T-helper 2 cell treated with Interferon-gamma antibody and Interleukin-4, amounts not matched to agents 5 μg/mL and 100 μg/mL, for 36 hours (primary cell): ENCODE measurements around the gene SALL1.

Experiments
- DNase-seq: peaks from one replicate; pipeline ENCODE4 v3.0.0; 2021; ENCODE audit warnings: low spot score
- H3K27ac Mint-ChIP-seq: one replicate; pipeline ENCODE4 v1.8.0; 2021; ENCODE audit warnings: mild to moderate bottlenecking, mixed read lengths
- H3K27me3 Mint-ChIP-seq: one replicate; pipeline ENCODE4 v1.8.0; 2021; ENCODE audit warnings: low read depth, mixed read lengths
- H3K36me3 Mint-ChIP-seq: one replicate; pipeline ENCODE4 v1.8.0; 2021; ENCODE audit warnings: low read depth, mixed read lengths
- H3K4me1 Mint-ChIP-seq: one replicate; pipeline ENCODE4 v1.8.0; 2021; ENCODE audit warnings: low read depth, mixed read lengths
- H3K4me3 Mint-ChIP-seq: one replicate; pipeline ENCODE4 v1.8.0; 2022; ENCODE audit warnings: mild to moderate bottlenecking, moderate library complexity, mixed read lengths
- H3K9me3 Mint-ChIP-seq: one replicate; pipeline ENCODE4 v1.8.0; 2021; ENCODE audit warnings: mixed read lengths

The SALL1 gene

GRCh38 chr16:51152691-51153576 is 1.9 kb upstream of the SALL1 start:
- Mint-ChIP-seq H3K36me3 (peaks cover 3% of the 10 kb centered on the region), H3K9me3 (no peaks in the 10 kb centered on the region), H3K4me3 (no peak overlapping the region), H3K4me1 (peaks cover 3% of the 10 kb centered on the region), H3K27me3 (peaks cover 72% of the 10 kb centered on the region), H3K27ac (peak overlapping the region; percentile 65)
- no peak for DNase-seq

DNA sequence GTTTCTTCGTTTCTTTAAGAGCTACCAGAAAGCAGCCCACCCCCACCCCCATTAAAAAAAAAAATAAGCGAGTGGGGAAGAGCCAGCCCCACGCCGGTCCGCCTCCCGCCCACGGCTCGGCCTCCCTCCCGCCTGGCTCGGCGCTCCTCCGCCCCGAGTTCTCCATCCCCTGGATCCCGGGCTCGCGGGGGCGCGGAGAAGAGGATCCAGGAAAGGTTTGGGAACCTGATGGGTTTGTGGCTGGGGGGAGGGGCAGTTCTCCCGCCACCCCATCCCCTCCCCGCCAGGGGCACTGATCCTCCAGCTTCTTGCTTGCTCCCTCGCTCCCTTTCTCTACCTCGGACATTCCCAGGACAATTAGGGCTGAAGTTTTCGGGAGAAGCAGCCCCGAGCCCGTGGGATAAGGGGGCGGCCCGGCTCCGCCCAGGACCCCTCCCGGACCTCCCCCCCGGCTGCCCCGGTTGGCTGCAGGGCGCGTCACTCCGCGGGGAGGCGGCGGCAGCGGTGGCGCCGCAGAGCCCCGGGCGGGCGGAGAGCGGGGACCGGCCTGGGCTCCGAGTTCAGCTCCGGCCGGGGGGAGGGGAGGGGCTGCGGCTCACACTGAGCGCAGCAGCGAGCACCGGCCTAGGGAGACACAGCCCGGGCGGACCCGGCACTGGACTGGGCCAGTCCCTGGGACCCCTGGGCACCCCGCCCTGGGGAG is 1.0 kb upstream of the SALL1 start:
- no peak for DNase-seq
- H3K9me3 Mint-ChIP-seq: no peaks in the 10 kb centered on the region
- H3K27ac Mint-ChIP-seq: no peak overlapping the region
- peaks cover 3% of the 10 kb centered on the region for H3K36me3 Mint-ChIP-seq
- H3K27me3 Mint-ChIP-seq: peaks cover 71% of the 10 kb centered on the region
- H3K4me3 Mint-ChIP-seq: no peak overlapping the region
- H3K4me1 Mint-ChIP-seq: peaks cover 3% of the 10 kb centered on the region

DNA sequence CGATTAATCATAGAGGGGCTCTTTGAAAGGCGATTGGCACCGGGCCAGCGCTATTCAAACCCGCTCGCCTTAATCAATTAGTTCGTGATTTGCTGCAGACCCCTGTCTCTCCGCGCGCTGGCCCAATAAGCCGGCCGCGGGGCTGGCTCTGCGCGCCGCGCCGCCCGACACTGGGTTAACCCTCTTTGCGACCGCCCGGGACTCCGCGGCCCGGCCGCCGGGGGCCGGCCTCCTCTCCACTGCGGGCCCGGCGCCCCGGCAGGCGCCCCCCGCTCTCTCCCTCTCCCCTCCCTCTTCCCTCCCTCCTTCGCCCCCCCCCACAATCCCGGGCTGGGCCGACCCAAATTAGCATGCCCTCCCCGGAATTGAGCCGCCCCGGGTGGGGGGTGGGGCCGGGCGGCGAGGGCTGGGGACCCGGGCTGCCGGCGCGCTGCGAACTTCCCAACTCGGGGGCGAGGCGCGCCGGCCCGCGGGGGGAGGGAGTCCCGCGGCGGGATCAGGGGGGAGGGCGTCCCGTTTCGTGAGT is 428 bp upstream of the SALL1 start:
- Mint-ChIP-seq H3K27ac (no peak overlapping the region), H3K27me3 (peaks cover 71% of the 10 kb centered on the region), H3K4me3 (no peak overlapping the region), H3K9me3 (no peaks in the 10 kb centered on the region), H3K4me1 (peaks cover 3% of the 10 kb centered on the region), H3K36me3 (peaks cover 3% of the 10 kb centered on the region)
- DNase-seq: no peak

DNA sequence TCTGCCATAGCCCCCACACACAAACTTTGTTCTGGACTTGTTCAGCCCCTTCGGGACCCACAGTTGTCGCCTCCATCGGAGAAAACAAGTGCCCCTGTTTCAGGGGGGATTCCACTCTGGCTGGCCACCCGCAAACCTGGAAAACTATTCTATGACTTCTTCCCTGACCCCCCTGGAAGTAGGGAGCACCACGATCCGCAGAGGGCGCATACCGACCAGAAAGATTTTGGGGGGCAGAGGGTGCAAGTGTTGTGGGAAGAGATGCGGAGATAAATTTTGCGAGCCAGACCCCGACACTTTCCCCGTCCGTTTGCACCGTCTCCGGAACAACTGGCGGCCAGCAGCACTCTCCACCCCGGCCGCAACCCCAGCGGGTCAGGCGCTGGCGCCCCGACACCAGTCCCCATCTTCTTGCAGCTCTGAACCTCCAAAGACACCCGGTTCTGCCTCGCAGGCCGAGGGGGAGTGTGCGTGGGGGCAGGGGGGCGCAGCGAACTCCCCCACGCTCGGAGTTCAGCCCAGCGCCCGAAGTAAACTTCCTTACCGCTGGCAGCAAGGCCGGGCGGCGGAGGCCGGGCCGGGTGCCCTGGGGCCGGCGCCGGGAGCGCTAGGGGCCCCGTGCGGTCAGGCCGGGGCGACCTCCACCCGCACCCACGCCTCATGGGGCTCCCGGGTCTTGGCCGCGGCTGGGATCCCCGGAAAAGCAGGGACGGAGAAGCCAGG is 744 bp downstream of the SALL1 start:
- peaks cover 3% of the 10 kb centered on the region for H3K4me1 Mint-ChIP-seq
- H3K4me3 Mint-ChIP-seq: no peak overlapping the region
- peaks cover 71% of the 10 kb centered on the region for H3K27me3 Mint-ChIP-seq
- peaks cover 3% of the 10 kb centered on the region for H3K36me3 Mint-ChIP-seq
- no peaks in the 10 kb centered on the region for H3K9me3 Mint-ChIP-seq
- H3K27ac Mint-ChIP-seq: no peak overlapping the region
- no peak for DNase-seq

GRCh38 chr16:51149721-51150164 is 1.3 kb downstream of the SALL1 start:
- H3K4me3 Mint-ChIP-seq: no peak overlapping the region
- no peak for DNase-seq
- no peaks in the 10 kb centered on the region for H3K4me1 Mint-ChIP-seq
- H3K27ac Mint-ChIP-seq: no peak overlapping the region
- no peaks in the 10 kb centered on the region for H3K9me3 Mint-ChIP-seq
- H3K27me3 Mint-ChIP-seq: peaks cover 68% of the 10 kb centered on the region
- peaks cover 3% of the 10 kb centered on the region for H3K36me3 Mint-ChIP-seq

- no peaks in the 10 kb centered on the region for H3K4me1 Mint-ChIP-seq
- no peak for DNase-seq
- peaks cover 65% of the 10 kb centered on the region for H3K27me3 Mint-ChIP-seq
- H3K36me3 Mint-ChIP-seq: peaks cover 3% of the 10 kb centered on the region
- no peak overlapping the region for H3K27ac Mint-ChIP-seq
- no peak overlapping the region for H3K4me3 Mint-ChIP-seq
- H3K9me3 Mint-ChIP-seq: no peaks in the 10 kb centered on the region
Measured at GRCh38 chr16:51149251-51149661, 1.8 kb downstream of the SALL1 start.

DNA sequence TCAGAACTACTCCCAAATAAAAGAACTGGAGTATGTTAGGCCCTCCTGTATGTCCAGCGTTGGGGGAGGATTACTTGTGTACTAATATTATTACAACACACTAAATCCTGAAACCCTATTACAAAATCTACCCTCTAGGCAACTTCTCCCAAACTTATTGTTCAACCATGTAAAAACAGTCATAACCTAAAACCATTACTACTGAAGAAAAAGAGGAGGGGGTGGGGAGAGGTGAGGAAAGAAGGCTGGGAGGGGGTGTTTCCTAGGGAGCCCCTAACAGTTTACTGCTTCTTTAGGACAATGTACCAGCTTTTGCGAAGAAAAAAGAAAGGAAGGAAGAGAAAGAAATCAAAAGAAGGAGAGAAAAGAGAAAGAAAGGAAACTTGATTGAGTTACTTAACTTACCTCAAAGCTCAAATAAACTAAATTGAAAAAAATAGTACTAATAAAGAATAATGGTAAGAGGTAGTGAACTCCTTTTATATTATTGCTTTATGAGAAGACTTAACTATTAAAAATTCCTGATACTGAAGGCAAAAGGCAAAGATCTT is 2.3 kb downstream of the SALL1 start:
- no peak for DNase-seq
- H3K27me3 Mint-ChIP-seq: peaks cover 60% of the 10 kb centered on the region
- H3K27ac Mint-ChIP-seq: no peak overlapping the region
- peaks cover 3% of the 10 kb centered on the region for H3K36me3 Mint-ChIP-seq
- no peak overlapping the region for H3K4me3 Mint-ChIP-seq
- H3K4me1 Mint-ChIP-seq: no peaks in the 10 kb centered on the region
- no peaks in the 10 kb centered on the region for H3K9me3 Mint-ChIP-seq

- DNase-seq: no peak
- no peak overlapping the region for H3K27ac Mint-ChIP-seq
- H3K27me3 Mint-ChIP-seq: peaks cover 53% of the 10 kb centered on the region
- no peaks in the 10 kb centered on the region for H3K9me3 Mint-ChIP-seq
- H3K36me3 Mint-ChIP-seq: no peaks in the 10 kb centered on the region
- no peaks in the 10 kb centered on the region for H3K4me1 Mint-ChIP-seq
- no peak overlapping the region for H3K4me3 Mint-ChIP-seq
Measured at GRCh38 chr16:51147776-51148677, 3.0 kb downstream of the SALL1 start.

- no peaks in the 10 kb centered on the region for H3K4me1 Mint-ChIP-seq
- peaks cover 52% of the 10 kb centered on the region for H3K27me3 Mint-ChIP-seq
- no peaks in the 10 kb centered on the region for H3K36me3 Mint-ChIP-seq
- no peaks in the 10 kb centered on the region for H3K9me3 Mint-ChIP-seq
- no peak overlapping the region for H3K4me3 Mint-ChIP-seq
- no peak overlapping the region for H3K27ac Mint-ChIP-seq
- no peak for DNase-seq
Measured at GRCh38 chr16:51146256-51146924, 4.7 kb downstream of the SALL1 start.

GRCh38 chr16:51144203-51144602 is 6.9 kb downstream of the SALL1 start:
- Mint-ChIP-seq H3K9me3 (no peaks in the 10 kb centered on the region), H3K36me3 (no peaks in the 10 kb centered on the region), H3K27ac (no peak overlapping the region), H3K4me1 (no peaks in the 10 kb centered on the region), H3K27me3 (peaks cover 39% of the 10 kb centered on the region), H3K4me3 (no peak overlapping the region)
- DNase-seq: no peak

GRCh38 chr16:51143196-51143977 is 7.7 kb downstream of the SALL1 start:
- no peaks in the 10 kb centered on the region for H3K9me3 Mint-ChIP-seq
- DNase-seq: no peak
- peaks cover 31% of the 10 kb centered on the region for H3K27me3 Mint-ChIP-seq

GRCh38 chr16:51141541-51141940 is 9.5 kb downstream of the SALL1 start:
- Mint-ChIP-seq H3K27ac (no peak overlapping the region), H3K4me3 (no peak overlapping the region), H3K4me1 (no peaks in the 10 kb centered on the region), H3K27me3 (peaks cover 16% of the 10 kb centered on the region), H3K36me3 (no peaks in the 10 kb centered on the region), H3K9me3 (no peaks in the 10 kb centered on the region)
- DNase-seq: no peak

More at GRCh38 chr16:51143196-51143977, 7.7 kb downstream of the SALL1 start:
- Mint-ChIP-seq H3K27ac (no peak overlapping the region), H3K36me3 (no peaks in the 10 kb centered on the region), H3K4me3 (no peak overlapping the region), H3K4me1 (no peaks in the 10 kb centered on the region)
